ENCODE data around the gene RRP36.

Gene RRP36

GRCh38 chr6:42984001-42984923, 37.2 kb upstream of the RRP36 start, which contains the start of gene PPP2R5D (continued):
- TF ChIP-seq ZNF549 (tag by site-specific recombination; IDR thresholded peaks at IDR 0.05) (no peak), ZNF416 (tag by site-specific recombination; IDR thresholded peaks at IDR 0.05) (no peak), ZEB2 (tag by site-specific recombination; IDR thresholded peaks at IDR 0.05) (no peak), REST (tag by site-specific recombination; IDR thresholded peaks at IDR 0.05) (no peak), ZBTB1 (tag by site-specific recombination; IDR thresholded peaks at IDR 0.05) (no peak), ZBTB20 (tag by site-specific recombination; IDR thresholded peaks at IDR 0.05) (peak; percentile 48; the same call in 1 of the 2 replicates), ZSCAN30 (tag by site-specific recombination; IDR thresholded peaks at IDR 0.05) (peak; percentile 48; the same call in 1 of the 2 replicates), YY2 (tag by site-specific recombination; IDR thresholded peaks at IDR 0.05) (no peak), KLF7 (tag by site-specific recombination; IDR thresholded peaks at IDR 0.05; ENCODE audit: borderline replicate concordance) (no peak), ZNF394 (tag by site-specific recombination; IDR thresholded peaks at IDR 0.05; ENCODE audit: borderline replicate concordance) (no peak), ZNF10 (tag by site-specific recombination; IDR thresholded peaks at IDR 0.05) (no peak), ZNF391 (tag by site-specific recombination; IDR thresholded peaks at IDR 0.05; ENCODE audit: borderline replicate concordance, low read depth) (no peak), ZNF221 (tag by site-specific recombination; IDR thresholded peaks at IDR 0.05; ENCODE audit: borderline replicate concordance) (no peak), PRDM10 (tag by site-specific recombination; IDR thresholded peaks at IDR 0.05) (peak; percentile 58; the same call in 1 of the 2 replicates), ZNF529 (tag by site-specific recombination; IDR thresholded peaks at IDR 0.05; ENCODE audit: insufficient replicate concordance) (no peak), ZIC2 (tag by site-specific recombination; IDR thresholded peaks at IDR 0.05) (no peak), ZNF510 (tag by site-specific recombination; IDR thresholded peaks at IDR 0.05; ENCODE audit: insufficient replicate concordance) (no peak), ZNF776 (tag by site-specific recombination; IDR thresholded peaks at IDR 0.05; ENCODE audit: borderline replicate concordance) (no peak), ZNF211 (tag by site-specific recombination; IDR thresholded peaks at IDR 0.05; ENCODE audit: low read depth) (no peak), WT1 (tag by site-specific recombination; IDR thresholded peaks at IDR 0.05) (no peak), ZNF114 (tag by site-specific recombination; IDR thresholded peaks at IDR 0.05) (no peak)
- TF ChIP-seq, protein P1, sequence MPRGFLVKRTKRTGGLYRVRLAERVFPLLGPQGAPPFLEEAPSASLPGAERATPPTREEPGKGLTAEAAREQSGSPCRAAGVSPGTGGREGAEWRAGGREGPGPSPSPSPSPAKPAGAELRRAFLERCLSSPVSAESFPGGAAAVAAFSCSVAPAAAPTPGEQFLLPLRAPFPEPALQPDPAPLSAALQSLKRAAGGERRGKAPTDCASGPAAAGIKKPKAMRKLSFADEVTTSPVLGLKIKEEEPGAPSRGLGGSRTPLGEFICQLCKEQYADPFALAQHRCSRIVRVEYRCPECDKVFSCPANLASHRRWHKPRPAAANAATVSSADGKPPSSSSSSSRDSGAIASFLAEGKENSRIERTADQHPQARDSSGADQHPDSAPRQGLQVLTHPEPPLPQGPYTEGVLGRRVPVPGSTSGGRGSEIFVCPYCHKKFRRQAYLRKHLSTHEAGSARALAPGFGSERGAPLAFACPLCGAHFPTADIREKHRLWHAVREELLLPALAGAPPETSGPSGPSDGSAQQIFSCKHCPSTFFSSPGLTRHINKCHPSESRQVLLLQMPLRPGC (tag by site-specific recombination; IDR thresholded peaks at IDR 0.05) = no peak
- TF ChIP-seq, protein P2, sequence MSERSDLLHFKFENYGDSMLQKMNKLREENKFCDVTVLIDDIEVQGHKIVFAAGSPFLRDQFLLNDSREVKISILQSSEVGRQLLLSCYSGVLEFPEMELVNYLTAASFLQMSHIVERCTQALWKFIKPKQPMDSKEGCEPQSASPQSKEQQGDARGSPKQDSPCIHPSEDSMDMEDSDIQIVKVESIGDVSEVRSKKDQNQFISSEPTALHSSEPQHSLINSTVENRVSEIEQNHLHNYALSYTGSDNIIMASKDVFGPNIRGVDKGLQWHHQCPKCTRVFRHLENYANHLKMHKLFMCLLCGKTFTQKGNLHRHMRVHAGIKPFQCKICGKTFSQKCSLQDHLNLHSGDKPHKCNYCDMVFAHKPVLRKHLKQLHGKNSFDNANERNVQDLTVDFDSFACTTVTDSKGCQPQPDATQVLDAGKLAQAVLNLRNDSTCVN (tag by site-specific recombination; optimal IDR thresholded peaks at IDR 0.05) = peak; percentile 50
- TF ChIP-seq, protein P3, sequence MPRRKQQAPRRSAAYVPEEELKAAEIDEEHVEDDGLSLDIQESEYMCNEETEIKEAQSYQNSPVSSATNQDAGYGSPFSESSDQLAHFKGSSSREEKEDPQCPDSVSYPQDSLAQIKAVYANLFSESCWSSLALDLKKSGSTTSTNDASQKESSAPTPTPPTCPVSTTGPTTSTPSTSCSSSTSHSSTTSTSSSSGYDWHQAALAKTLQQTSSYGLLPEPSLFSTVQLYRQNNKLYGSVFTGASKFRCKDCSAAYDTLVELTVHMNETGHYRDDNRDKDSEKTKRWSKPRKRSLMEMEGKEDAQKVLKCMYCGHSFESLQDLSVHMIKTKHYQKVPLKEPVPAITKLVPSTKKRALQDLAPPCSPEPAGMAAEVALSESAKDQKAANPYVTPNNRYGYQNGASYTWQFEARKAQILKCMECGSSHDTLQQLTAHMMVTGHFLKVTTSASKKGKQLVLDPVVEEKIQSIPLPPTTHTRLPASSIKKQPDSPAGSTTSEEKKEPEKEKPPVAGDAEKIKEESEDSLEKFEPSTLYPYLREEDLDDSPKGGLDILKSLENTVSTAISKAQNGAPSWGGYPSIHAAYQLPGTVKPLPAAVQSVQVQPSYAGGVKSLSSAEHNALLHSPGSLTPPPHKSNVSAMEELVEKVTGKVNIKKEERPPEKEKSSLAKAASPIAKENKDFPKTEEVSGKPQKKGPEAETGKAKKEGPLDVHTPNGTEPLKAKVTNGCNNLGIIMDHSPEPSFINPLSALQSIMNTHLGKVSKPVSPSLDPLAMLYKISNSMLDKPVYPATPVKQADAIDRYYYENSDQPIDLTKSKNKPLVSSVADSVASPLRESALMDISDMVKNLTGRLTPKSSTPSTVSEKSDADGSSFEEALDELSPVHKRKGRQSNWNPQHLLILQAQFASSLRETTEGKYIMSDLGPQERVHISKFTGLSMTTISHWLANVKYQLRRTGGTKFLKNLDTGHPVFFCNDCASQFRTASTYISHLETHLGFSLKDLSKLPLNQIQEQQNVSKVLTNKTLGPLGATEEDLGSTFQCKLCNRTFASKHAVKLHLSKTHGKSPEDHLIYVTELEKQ (tag by site-specific recombination; IDR thresholded peaks at IDR 0.05; ENCODE audit: borderline replicate concordance) = no peak
